Measurements from ENCODE around the gene SLC32A1.

GRCh38 chr20:38706509-38706908 lies 17.8 kb upstream of the SLC32A1 start:
- TF ChIP-seq POLR2A (IDR thresholded peaks at IDR 0.05) = no peak
- no peak for TF ChIP-seq CTCF (IDR thresholded peaks at IDR 0.05)
